M059J (cell line): ENCODE results near the gene BTRC. TPM values are rescaled to one million over a fixed set of nuclear protein-coding genes. Genes with fewer than 3 reads are reported as not detected.
"Not testable (repeated sequence)": the region's sequence is repeated elsewhere in the genome, so short reads cannot be mapped to it uniquely, and the experiment has no call there.

ENCODE experiments used
- DNase-seq: peaks from one replicate; pipeline ENCODE4 v3.0.0-alpha.2; 2012; ENCODE audit warnings: low read depth
- total RNA-seq: library from RNA; depleted of rRNA; stranded (reverse); fragments of >200 nt; shearing (Covaris generic); gene quantifications from 2 replicates; pipeline ENCODE4 v1.2.3, GENCODE V29; 2014; rRNA removed

Gene BTRC
- total RNA-seq, 1 experiment from 2014 or later, result 11.4 TPM

GRCh38 chr10:101585841-101586240 lies 231.9 kb downstream of the BTRC start:
- no peak for DNase-seq

DNA sequence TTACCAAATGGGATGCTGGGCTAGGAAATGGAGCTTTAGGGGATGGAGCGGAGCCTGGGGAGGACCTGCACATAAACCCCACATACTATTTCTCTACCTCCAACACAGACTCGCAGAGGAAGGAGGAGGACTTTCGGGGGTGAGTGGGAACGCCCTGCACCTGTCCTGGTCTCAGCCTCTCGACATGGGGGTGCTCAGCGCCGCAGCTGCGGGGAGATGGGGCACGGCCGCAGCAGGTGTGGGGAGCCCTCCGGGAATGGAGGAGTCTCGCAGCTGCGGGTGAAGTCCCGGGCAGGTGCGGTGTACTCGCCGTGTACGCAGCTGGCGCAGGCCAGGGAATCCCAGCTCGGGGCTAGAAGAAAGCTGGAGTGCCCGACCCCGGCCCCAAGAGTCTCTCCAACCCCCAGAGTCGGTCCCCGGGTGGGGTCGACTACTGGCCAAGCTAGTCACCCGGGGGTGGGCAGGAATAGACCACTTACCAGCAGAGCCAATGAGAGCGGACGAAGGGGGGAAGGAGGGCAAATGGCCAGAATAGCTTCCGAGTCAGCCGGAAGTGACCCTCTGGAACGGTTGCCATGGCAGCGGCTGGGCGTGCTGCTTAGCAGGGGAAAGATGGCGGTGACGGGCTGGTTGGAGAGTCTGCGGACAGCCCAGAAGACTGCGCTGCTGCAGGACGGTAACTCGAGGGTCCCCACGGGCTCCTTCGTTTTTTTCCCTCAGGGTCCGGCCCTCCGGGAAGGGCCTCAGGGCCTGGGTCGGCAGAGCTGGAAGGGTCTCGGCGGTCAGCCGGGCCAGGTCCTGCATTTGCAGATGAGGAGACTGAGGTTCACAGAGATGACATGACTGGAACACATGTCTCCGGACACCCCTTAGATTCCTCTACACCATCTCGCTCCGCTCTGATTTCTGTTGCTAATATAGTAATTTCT lies 234.0 kb downstream of the BTRC start, which contains the start of the genes DPCD and POLL:
Gene DPCD (plus strand): TSS at position 597 of the 929 bp plus-strand sequence. CDS start 16 bp downstream, at position 613.
Gene POLL (minus strand): TSS at position 533 of the 929 bp plus-strand sequence. CDS start 897 bp downstream, outside the sequence.
- peak; percentile 92 for DNase-seq

DNA sequence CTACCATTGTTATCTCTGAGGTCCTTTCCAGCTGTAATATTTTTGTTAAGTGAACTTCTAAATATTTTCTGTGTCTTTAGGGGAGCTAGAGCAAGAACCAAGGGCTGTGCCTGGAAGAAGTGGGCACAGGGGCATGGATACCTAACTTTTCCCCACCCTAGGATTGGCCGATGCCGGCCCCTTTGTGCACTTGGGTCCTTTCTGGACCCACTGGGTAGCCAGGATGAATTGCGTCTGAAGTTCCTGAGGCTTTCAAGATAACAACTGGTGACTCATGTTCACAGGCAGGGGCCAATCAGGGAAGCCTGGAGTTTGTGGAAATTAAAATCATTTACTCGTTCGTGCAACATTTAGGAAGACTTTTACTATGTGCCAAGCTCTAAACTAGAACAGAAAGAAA lies 234.9 kb downstream of the BTRC start:
- peak; percentile 34 for DNase-seq

GRCh38 chr10:101593331-101593730 lies 239.4 kb downstream of the BTRC start:
- DNase-seq, result not testable (repeated sequence)

GRCh38 chr10:101595591-101596433 lies 241.8 kb downstream of the BTRC start:
- no peak for DNase-seq

GRCh38 chr10:101597091-101597900 lies 243.3 kb downstream of the BTRC start:
- no peak for DNase-seq

DNA sequence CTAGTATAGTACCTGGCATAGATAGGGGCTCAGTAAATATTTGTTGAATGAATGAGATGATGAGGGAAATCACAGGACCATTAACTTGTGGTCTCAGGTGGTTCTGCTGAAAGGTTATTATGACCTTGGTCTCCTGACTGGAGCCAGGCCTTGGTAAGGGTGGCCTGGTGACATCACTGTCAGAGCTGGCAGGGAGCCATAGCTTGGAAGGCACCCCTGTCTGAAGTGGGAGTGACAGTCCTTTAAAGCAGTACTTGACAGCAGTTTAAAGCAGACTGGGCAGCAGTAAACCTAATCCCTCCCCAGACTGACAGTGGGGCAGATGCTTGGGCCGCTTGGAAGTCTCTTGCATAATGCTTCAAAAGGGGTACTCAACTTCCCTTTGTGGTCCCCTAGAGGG lies 247.6 kb downstream of the BTRC start:
- DNase-seq, result no peak

DNA sequence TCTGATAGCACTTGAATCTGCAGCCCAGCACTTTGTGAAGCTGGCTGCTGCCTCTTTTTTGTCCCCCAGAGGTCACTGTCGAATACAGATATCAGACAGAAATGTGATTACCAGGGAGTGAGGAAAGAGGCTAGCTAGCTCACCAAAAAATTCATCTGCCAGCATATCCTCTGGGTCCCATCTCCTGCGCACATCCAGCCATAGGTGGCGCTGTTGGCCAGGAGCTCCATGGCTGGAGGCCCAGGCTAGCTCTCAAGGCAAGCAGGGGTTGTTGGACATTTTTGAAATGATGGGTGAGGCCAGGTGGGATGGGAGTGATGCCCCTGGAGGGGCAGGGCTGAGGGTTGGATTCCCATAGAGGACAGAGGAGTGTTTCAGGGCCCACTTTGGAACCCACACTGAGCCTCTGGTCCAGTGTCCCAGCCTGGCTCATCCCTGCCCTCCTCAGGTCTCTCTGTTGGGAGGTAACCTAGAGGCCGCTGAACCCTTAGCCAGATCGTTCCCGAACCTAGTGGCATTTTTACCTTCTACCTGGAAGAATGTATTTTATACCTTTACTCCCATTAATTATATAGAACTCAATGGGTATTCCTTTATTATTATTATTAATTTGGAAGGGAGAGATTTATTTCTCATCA lies 248.9 kb downstream of the BTRC start:
- DNase-seq, result peak; percentile 70

Other genes starting within 250 kb of the BTRC start
- not detected in 2 replicates for gene TLX1, start 222.9 kb upstream of the BTRC start, total RNA-seq
- gene LBX1, start 124.7 kb upstream of the BTRC start, total RNA-seq, result not detected in 2 replicates
- gene POLL, start 234.1 kb downstream of the BTRC start, total RNA-seq, result 3.3 and 6.6 TPM in 2 replicates
- gene DPCD, start 234.2 kb downstream of the BTRC start, total RNA-seq, result 46.7 and 48.4 TPM in 2 replicates